HFF-Myc (cell line): Measurements from ENCODE around the gene GPR137C.

Experiments used
- DNase-seq: peaks from one replicate; pipeline ENCODE4 v3.0.0-alpha.2; 2011; ENCODE audit warnings: low read depth; ENCODE audit errors: extremely low read depth
- H3K4me3 ChIP-seq: replicated peaks from 2 replicates; pipeline ENCODE4 v1.5.1; 2011; ENCODE audit warnings: low read depth, mild to moderate bottlenecking, control low read depth, low read length
- CTCF ChIP-seq: IDR thresholded peaks from 2 replicates; pipeline ENCODE4 v1.5.1; 2012; ENCODE audit warnings: mild to moderate bottlenecking, low read depth, low read length, control low read depth; ENCODE audit errors: missing control alignments

Gene GPR137C

GRCh38 chr14:52552063-52552988, at the start of gene GPR137C, which contains the start of gene TXNDC16:
Gene GPR137C, plus strand, starts transcription at chr14:52552836. Its CDS starts 312 bp downstream, at chr14:52553148.
Gene TXNDC16, minus strand, starts transcription at chr14:52552505. Its CDS starts 8,948 bp downstream, at chr14:52543557.
- DNase-seq = peak; percentile 98
- TF ChIP-seq CTCF = no peak
- H3K4me3 ChIP-seq = peak within 1 kb of the TSS; percentile 82

GRCh38 chr14:52513249-52513648, 39.4 kb upstream of the GPR137C start:
- TF ChIP-seq CTCF = no peak
- no peak overlapping the region for H3K4me3 ChIP-seq

GRCh38 chr14:52514046-52514811, 38.4 kb upstream of the GPR137C start:
- no peak for TF ChIP-seq CTCF
- H3K4me3 ChIP-seq = no peak overlapping the region
- DNase-seq = no peak

More at GRCh38 chr14:52513249-52513648, 39.4 kb upstream of the GPR137C start:
- no peak for DNase-seq

- TF ChIP-seq CTCF = no peak
- DNase-seq = no peak
- H3K4me3 ChIP-seq = no peak overlapping the region
Observed at GRCh38 chr14:52522033-52522432, 30.6 kb upstream of the GPR137C start.

- H3K4me3 ChIP-seq = no peak overlapping the region
- TF ChIP-seq CTCF = no peak
- DNase-seq = no peak
Observed at GRCh38 chr14:52522581-52523345, 29.9 kb upstream of the GPR137C start.

- TF ChIP-seq CTCF = no peak
- H3K4me3 ChIP-seq = no peak overlapping the region
- no peak for DNase-seq
Observed at GRCh38 chr14:52527052-52527451, 25.6 kb upstream of the GPR137C start.
